K562 (cell line): Measurements from ENCODE around the gene RSF1. TPM values are rescaled to one million over a fixed set of nuclear protein-coding genes. Genes with fewer than 3 reads are reported as not detected.

Experiments
- CBX3 ChIP-seq, 2 experiments: IDR thresholded peaks; 1 replicate in 1 of 2; 2 replicates in 1 of 2; pipeline ENCODE4 v1.6.1; 2012; ENCODE audit warnings: inconsistent platforms in 2 of 2, low read length in 2 of 2, borderline replicate concordance in 1 of 2, control low read depth in 1 of 2
- HDAC1 ChIP-seq, 2 experiments: fragments of 450-650 bp; IDR thresholded peaks; 2 replicates each; pipeline ENCODE4 v1.6.1; 2016 to 2017; ENCODE audit warnings: inconsistent platforms in 1 of 2, mild to moderate bottlenecking in 1 of 2, moderate library complexity in 1 of 2
- LARP7 ChIP-seq: fragments of 450-650 bp; IDR thresholded peaks from 2 replicates; pipeline ENCODE4 v1.6.1; 2016
- NR2F6 ChIP-seq: fragments of 450-650 bp; formaldehyde crosslinking; IDR thresholded peaks from 2 replicates; pipeline ENCODE4 v1.4.0; 2020; ENCODE audit warnings: mild to moderate bottlenecking
- NRF1 ChIP-seq, 2 experiments: fragments of 450-650 bp; IDR thresholded peaks in 1 of 2; conservative IDR thresholded peaks in 1 of 2; 2 replicates each; pipeline ENCODE4 v1.6.1; 2014; ENCODE audit warnings: mild to moderate bottlenecking in 2 of 2
- PHB ChIP-seq: fragments of 250-450 bp; sonication (Bioruptor Pico); IDR thresholded peaks from 2 replicates; pipeline ENCODE4 v1.5.0; 2021
- PURB ChIP-seq: sonication (generic); formaldehyde crosslinking; IDR thresholded peaks from 2 replicates; pipeline ENCODE4 v1.9.0; 2021; ENCODE audit warnings: low read depth, mild to moderate bottlenecking, missing genetic modification reagents
- SREBF2 ChIP-seq: sonication (generic); formaldehyde crosslinking; IDR thresholded peaks from 2 replicates; pipeline ENCODE4 v1.4.0; 2020; ENCODE audit warnings: mild to moderate bottlenecking, missing genetic modification reagents
- polyA plus RNA-seq, 8 experiments: library from polyadenylated mRNA; depleted of rRNA in 4 of 8; stranded (reverse) in 5 of 8; unstranded in 3 of 8; fragments of >200 nt; fragmentation: Nextera tagmentation in 2 of 8; fragmentation: Illumina TruSeq in 1 of 8; extraction: Ambion mirVana in 2 of 8; extraction: Trizol in 1 of 8; gene quantifications; 2 replicates each; pipeline versions ENCODE4 v1.2.1 to v1.2.3, GENCODE V29; 2011 to 2014; ENCODE audit warnings: inconsistent platforms in 1 of 8, missing spikeins in 1 of 8
- total RNA-seq, 7 experiments: library from RNA; depleted of rRNA in 6 of 7; stranded (reverse); fragments of >200 nt in 6 of 7; fragmentation: Illumina TruSeq in 2 of 7; extraction: Trizol in 2 of 7; gene quantifications; 2 replicates each; pipeline versions ENCODE4 v1.2.1 to v1.2.3, GENCODE V29; 2011 to 2021; ENCODE audit warnings: low replicate concordance in 1 of 7
- TF ChIP-seq, protein P1 (sequence below): fragments of 450-650 bp; IDR thresholded peaks from 2 replicates; pipeline ENCODE4 v1.6.1; 2016; ENCODE audit warnings: low read depth
- TF ChIP-seq, protein P2 (sequence below): IDR thresholded peaks from 2 replicates; pipeline ENCODE4 v1.6.1; 2016; ENCODE audit warnings: missing genetic modification characterization, missing compliant biosample characterization
- TF ChIP-seq, protein P3 (sequence below): fragments of 450-650 bp; IDR thresholded peaks from 2 replicates; pipeline ENCODE4 v1.6.1; 2017; ENCODE audit warnings: mild to moderate bottlenecking, moderate library complexity
- TF ChIP-seq, protein P4 (sequence below): sonication (generic); formaldehyde crosslinking; IDR thresholded peaks from 2 replicates; pipeline ENCODE4 v1.8.1; 2023; ENCODE audit warnings: mild to moderate bottlenecking, missing genetic modification reagents

RSF1 gene
- total and polyA plus RNA-seq, 9 of the 15 experiments (the other 6 are each of a cell fraction or from before 2014, with no cell fraction given) = 9.7 to 63.6 (median 42.8) TPM

DNA sequence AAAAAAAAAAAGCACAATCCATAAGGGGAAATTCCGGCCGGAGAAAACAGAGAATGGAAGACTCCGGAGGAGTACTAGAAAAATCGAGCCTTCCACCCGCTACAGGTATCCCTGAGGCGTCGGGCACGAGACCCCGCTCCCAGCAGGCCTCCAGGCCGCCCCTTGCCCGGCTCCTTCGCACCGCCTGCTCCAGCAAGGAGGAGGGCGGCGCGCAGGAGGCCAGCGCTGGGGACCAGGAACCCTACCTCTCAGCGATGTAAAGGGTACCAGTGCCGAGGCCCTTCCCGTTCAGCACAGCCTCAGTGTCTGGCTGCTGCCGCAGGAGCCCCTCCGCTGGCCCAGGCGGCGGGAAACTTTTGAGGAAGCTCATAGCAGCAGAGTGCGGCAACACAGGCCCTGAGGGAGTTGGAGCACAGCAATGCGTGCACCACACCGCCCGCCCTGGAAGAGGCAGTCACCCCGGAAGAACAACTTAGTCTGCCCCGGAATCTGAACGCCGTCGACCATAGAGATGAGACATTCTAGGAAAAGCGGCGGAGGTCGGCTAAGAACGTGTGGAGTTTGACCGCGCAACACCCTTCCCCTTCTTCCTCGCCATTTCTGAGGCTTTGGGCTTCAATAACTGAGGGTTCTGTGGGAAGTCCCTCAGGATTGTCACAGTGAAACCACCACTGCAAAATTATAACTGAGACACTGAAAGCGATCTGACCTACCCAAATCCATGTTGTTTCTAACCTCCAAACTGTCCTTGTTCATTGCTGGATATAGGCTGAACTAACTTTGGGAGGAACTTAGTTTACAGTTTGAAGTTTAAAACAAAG, 183.0 kb downstream of the RSF1 start, which contains the start of gene CLNS1A (continued):
- TF ChIP-seq, protein P1, sequence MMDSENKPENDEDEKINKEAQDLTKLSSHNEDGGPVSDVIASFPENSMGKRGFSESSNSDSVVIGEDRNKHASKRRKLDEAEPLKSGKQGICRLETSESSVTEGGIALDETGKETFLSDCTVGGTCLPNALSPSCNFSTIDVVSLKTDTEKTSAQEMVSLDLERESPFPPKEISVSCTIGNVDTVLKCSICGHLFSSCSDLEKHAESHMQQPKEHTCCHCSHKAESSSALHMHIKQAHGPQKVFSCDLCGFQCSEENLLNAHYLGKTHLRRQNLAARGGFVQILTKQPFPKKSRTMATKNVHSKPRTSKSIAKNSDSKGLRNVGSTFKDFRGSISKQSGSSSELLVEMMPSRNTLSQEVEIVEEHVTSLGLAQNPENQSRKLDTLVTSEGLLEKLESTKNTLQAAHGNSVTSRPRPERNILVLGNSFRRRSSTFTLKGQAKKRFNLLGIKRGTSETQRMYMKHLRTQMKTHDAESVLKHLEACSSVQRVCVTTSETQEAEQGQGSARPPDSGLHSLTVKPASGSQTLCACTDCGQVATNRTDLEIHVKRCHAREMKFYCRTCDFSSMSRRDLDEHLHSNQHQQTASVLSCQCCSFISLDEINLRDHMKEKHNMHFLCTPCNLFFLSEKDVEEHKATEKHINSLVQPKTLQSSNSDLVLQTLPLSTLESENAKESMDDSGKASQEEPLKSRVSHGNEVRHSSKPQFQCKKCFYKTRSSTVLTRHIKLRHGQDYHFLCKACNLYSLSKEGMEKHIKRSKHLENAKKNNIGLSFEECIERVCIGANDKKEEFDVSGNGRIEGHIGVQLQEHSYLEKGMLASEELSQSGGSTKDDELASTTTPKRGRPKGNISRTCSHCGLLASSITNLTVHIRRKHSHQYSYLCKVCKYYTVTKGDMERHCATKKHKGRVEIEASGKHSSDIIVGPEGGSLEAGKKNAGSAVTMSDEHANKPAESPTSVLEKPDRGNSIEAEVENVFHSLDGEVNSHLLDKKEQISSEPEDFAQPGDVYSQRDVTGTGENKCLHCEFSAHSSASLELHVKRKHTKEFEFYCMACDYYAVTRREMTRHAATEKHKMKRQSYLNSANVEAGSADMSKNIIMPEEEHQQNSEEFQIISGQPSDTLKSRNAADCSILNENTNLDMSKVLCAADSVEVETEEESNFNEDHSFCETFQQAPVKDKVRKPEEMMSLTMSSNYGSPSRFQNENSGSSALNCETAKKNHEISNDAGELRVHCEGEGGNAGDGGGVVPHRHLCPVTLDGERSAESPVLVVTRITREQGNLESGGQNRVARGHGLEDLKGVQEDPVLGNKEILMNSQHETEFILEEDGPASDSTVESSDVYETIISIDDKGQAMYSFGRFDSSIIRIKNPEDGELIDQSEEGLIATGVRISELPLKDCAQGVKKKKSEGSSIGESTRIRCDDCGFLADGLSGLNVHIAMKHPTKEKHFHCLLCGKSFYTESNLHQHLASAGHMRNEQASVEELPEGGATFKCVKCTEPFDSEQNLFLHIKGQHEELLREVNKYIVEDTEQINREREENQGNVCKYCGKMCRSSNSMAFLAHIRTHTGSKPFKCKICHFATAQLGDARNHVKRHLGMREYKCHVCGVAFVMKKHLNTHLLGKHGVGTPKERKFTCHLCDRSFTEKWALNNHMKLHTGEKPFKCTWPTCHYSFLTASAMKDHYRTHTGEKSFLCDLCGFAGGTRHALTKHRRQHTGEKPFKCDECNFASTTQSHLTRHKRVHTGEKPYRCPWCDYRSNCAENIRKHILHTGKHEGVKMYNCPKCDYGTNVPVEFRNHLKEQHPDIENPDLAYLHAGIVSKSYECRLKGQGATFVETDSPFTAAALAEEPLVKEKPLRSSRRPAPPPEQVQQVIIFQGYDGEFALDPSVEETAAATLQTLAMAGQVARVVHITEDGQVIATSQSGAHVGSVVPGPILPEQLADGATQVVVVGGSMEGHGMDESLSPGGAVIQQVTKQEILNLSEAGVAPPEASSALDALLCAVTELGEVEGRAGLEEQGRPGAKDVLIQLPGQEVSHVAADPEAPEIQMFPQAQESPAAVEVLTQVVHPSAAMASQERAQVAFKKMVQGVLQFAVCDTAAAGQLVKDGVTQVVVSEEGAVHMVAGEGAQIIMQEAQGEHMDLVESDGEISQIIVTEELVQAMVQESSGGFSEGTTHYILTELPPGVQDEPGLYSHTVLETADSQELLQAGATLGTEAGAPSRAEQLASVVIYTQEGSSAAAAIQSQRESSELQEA = no peak
- TF ChIP-seq NR2F6 (CRISPR knock-in tag) (no peak), PURB (no peak), SREBF2 (CRISPR knock-in tag) (no peak), NRF1 (conservative IDR thresholded peaks at IDR 0.05 in 1 of 2, IDR thresholded peaks at IDR 0.05 in 1 of 2) (peak; percentile 50 to 66), LARP7 (0 out of 2 replicates have a peak, but pooled peaks have one; percentile 25), PHB (CRISPR knock-in tag) (peak; percentile 88; the same call in 1 of the 2 replicates), HDAC1 (IDR thresholded peaks at IDR 0.05) (peak; percentile 30 to 94; a peak in 2 of 4 replicates), CBX3 (IDR thresholded peaks at IDR 0.05; ENCODE audit: borderline replicate concordance in 1 of 2, low read length in 2 of 2) (peak in 1 of 2 experiments; percentile 92; a peak in 2 of 3 replicates)
- TF ChIP-seq, protein P2, sequence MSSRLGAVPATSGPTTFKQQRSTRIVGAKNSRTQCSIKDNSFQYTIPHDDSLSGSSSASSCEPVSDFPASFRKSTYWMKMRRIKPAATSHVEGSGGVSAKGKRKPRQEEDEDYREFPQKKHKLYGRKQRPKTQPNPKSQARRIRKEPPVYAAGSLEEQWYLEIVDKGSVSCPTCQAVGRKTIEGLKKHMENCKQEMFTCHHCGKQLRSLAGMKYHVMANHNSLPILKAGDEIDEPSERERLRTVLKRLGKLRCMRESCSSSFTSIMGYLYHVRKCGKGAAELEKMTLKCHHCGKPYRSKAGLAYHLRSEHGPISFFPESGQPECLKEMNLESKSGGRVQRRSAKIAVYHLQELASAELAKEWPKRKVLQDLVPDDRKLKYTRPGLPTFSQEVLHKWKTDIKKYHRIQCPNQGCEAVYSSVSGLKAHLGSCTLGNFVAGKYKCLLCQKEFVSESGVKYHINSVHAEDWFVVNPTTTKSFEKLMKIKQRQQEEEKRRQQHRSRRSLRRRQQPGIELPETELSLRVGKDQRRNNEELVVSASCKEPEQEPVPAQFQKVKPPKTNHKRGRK (tag) = peak; percentile 100
- TF ChIP-seq, protein P3, sequence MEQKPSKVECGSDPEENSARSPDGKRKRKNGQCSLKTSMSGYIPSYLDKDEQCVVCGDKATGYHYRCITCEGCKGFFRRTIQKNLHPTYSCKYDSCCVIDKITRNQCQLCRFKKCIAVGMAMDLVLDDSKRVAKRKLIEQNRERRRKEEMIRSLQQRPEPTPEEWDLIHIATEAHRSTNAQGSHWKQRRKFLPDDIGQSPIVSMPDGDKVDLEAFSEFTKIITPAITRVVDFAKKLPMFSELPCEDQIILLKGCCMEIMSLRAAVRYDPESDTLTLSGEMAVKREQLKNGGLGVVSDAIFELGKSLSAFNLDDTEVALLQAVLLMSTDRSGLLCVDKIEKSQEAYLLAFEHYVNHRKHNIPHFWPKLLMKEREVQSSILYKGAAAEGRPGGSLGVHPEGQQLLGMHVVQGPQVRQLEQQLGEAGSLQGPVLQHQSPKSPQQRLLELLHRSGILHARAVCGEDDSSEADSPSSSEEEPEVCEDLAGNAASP = no peak
- TF ChIP-seq, protein P4, sequence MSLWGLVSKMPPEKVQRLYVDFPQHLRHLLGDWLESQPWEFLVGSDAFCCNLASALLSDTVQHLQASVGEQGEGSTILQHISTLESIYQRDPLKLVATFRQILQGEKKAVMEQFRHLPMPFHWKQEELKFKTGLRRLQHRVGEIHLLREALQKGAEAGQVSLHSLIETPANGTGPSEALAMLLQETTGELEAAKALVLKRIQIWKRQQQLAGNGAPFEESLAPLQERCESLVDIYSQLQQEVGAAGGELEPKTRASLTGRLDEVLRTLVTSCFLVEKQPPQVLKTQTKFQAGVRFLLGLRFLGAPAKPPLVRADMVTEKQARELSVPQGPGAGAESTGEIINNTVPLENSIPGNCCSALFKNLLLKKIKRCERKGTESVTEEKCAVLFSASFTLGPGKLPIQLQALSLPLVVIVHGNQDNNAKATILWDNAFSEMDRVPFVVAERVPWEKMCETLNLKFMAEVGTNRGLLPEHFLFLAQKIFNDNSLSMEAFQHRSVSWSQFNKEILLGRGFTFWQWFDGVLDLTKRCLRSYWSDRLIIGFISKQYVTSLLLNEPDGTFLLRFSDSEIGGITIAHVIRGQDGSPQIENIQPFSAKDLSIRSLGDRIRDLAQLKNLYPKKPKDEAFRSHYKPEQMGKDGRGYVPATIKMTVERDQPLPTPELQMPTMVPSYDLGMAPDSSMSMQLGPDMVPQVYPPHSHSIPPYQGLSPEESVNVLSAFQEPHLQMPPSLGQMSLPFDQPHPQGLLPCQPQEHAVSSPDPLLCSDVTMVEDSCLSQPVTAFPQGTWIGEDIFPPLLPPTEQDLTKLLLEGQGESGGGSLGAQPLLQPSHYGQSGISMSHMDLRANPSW (CRISPR knock-in tag) = no peak
